Endothelial cell of umbilical vein (primary cell): ENCODE results near the gene USP2. TPM values are rescaled to one million over a fixed set of nuclear protein-coding genes. Genes with fewer than 3 reads are reported as not detected.

Experiments
- BruUV-seq: library from RNA; stranded (reverse); fragments of 400-500 nt; replicated peaks from 2 replicates; lab custom pipeline; 2021; lab: Mats Ljungman, UMichigan
- CTCF ChIA-PET: fragments of 300-600, 350-600 bp; sonication (Branson Sonifier 250); formaldehyde crosslinking; loops from one replicate; lab custom pipeline; 2021; ENCODE audit warnings: antibody characterized with exemption, inconsistent platforms; lab: Charles Lee
- POLR2A ChIA-PET: fragments of 300-600, 350-600 bp; sonication (Branson Sonifier 250); formaldehyde crosslinking; loops from one replicate; lab custom pipeline; 2021; ENCODE audit warnings: antibody characterized with exemption, inconsistent platforms; lab: Charles Lee
- DNase-seq: peaks from one replicate; pipeline ENCODE4 v3.0.0-alpha.2; 2011; ENCODE audit warnings: low read depth, low spot score
- FAIRE-seq: peaks from 2 replicates; lab custom pipeline; 2011; peaks lifted over from hg19 to GRCh38; lab: Jason Lieb, UNC
- H2AFZ ChIP-seq: 2 replicates; pipeline ENCODE4 v1.6.0; 2012; ENCODE audit warnings: low read depth, low read length, control low read depth, inconsistent platforms
- H3K27ac ChIP-seq: 2 replicates; pipeline ENCODE4 v1.5.1; 2011; ENCODE audit warnings: low read depth, mild to moderate bottlenecking, control low read depth, low read length, moderate library complexity; ENCODE audit not compliant: insufficient read depth
- H3K27me3 ChIP-seq, 2 experiments: 2 replicates each; pipeline versions ENCODE4 v1.6.0 to v1.6.1; 2011; ENCODE audit warnings: low read length in 2 of 2, mixed read lengths in 1 of 2; ENCODE audit not compliant: control insufficient read depth in 2 of 2, insufficient read depth in 2 of 2
- H3K36me3 ChIP-seq, 2 experiments: 2 replicates in 1 of 2; 3 replicates in 1 of 2; pipeline ENCODE4 v1.5.1; 2011; ENCODE audit warnings: low read length in 2 of 2, mild to moderate bottlenecking in 1 of 2, moderate library complexity in 1 of 2; ENCODE audit not compliant: control insufficient read depth in 2 of 2, insufficient read depth in 2 of 2; ENCODE audit errors: extremely low read depth in 1 of 2
- H3K4me1 ChIP-seq: 3 replicates; pipeline ENCODE4 v1.5.1; 2011; ENCODE audit warnings: mild to moderate bottlenecking, low read length; ENCODE audit not compliant: control insufficient read depth, insufficient read depth; ENCODE audit errors: extremely low read depth
- H3K4me2 ChIP-seq: 2 replicates; pipeline ENCODE4 v1.6.1; 2011; ENCODE audit warnings: low read length, control low read depth, mixed read lengths; ENCODE audit not compliant: insufficient read depth
- H3K4me3 ChIP-seq, 3 experiments: fragments of 200-600 bp in 1 of 3; sonication (generic), shearing (Covaris generic) in 1 of 3; replicated peaks in 1 of 3; 2 replicates each; pipeline ENCODE4 v1.5.1; 2011 to 2016; ENCODE audit warnings: control low read depth in 3 of 3, low read length in 3 of 3, mild to moderate bottlenecking in 2 of 3, inconsistent platforms in 1 of 3, low read depth in 1 of 3, moderate library complexity in 1 of 3; ENCODE audit not compliant: insufficient read depth in 1 of 3
- H3K79me2 ChIP-seq: 2 replicates; pipeline ENCODE4 v1.6.0; 2012; ENCODE audit warnings: low read length, inconsistent platforms; ENCODE audit not compliant: control insufficient read depth, insufficient read depth
- H3K9ac ChIP-seq: replicated peaks from 2 replicates; pipeline ENCODE3; 2011; ENCODE audit warnings: low read length, control low read depth; ENCODE audit not compliant: insufficient read depth; ENCODE audit errors: extremely low read depth
- H3K9me1 ChIP-seq: replicated peaks from 3 replicates; pipeline ENCODE4 v1.6.0; 2011; ENCODE audit warnings: mild to moderate bottlenecking, low read length; ENCODE audit not compliant: control insufficient read depth, insufficient read depth; ENCODE audit errors: extremely low read depth
- H3K9me3 ChIP-seq: replicated peaks from 2 replicates; pipeline ENCODE4 v1.5.1; 2012; ENCODE audit warnings: low read length, inconsistent platforms; ENCODE audit not compliant: control insufficient read depth, insufficient read depth
- H4K20me1 ChIP-seq: replicated peaks from 2 replicates; pipeline ENCODE3; 2011; ENCODE audit warnings: mild to moderate bottlenecking, low read length; ENCODE audit not compliant: control insufficient read depth, insufficient read depth; ENCODE audit errors: extremely low read depth
- EZH2 ChIP-seq: IDR thresholded peaks from 2 replicates; pipeline ENCODE4 v1.6.1; 2012; ENCODE audit warnings: borderline replicate concordance, low read depth, mild to moderate bottlenecking, moderate library complexity, low read length, inconsistent platforms; ENCODE audit not compliant: severe bottlenecking
- FOS ChIP-seq: IDR thresholded peaks from 2 replicates; pipeline ENCODE4 v1.6.1; 2011; ENCODE audit warnings: mild to moderate bottlenecking, low read length, moderate library complexity, borderline replicate concordance; ENCODE audit not compliant: insufficient read depth
- GATA2 ChIP-seq: IDR thresholded peaks from 2 replicates; pipeline ENCODE4 v1.7.0; 2011; ENCODE audit warnings: low read depth, mild to moderate bottlenecking, moderate library complexity, mixed read lengths, low read length; ENCODE audit not compliant: insufficient read length, insufficient read depth
- JUN ChIP-seq: IDR thresholded peaks from 2 replicates; pipeline ENCODE4 v1.6.1; 2011; ENCODE audit warnings: borderline replicate concordance, low read depth; ENCODE audit not compliant: insufficient read length, insufficient read depth
- MYC ChIP-seq: IDR thresholded peaks from one replicate; pipeline ENCODE4 v1.6.1; 2011; ENCODE audit warnings: mild to moderate bottlenecking, low read depth, low read length
- POLR2A ChIP-seq: IDR thresholded peaks from 2 replicates; pipeline ENCODE4 v1.6.1; 2012; ENCODE audit warnings: low read depth, mild to moderate bottlenecking, control low read depth, low read length
- POLR2AphosphoS5 ChIP-seq: IDR thresholded peaks from 2 replicates; pipeline ENCODE4 v1.6.1; 2012; ENCODE audit warnings: low read depth, mild to moderate bottlenecking, control low read depth, low read length, moderate library complexity; ENCODE audit not compliant: insufficient read depth
- dilution Hi-C: fragments of 300-500 bp; cut with MboI; formaldehyde crosslinking; loops from one replicate; pipeline ENCODE4 v1.15.0; 2019; ENCODE audit warnings: low sequenced_read_pairs; ENCODE audit not compliant: extremely low pct_ligation_motif_present
- intact Hi-C: fragments of 100-400 bp; cut with micrococcal nuclease; formaldehyde crosslinking; loops from one replicate; pipeline ENCODE4 v1.10.0; 2022
- polyA plus RNA-seq, 4 experiments: library from polyadenylated mRNA; depleted of rRNA in 3 of 4; stranded (reverse) in 3 of 4; unstranded in 1 of 4; fragments of >200 nt; gene quantifications; 2 replicates each; pipeline versions ENCODE4 v1.2.1 to v1.2.3, GENCODE V29; 2011 to 2012; ENCODE audit warnings: missing spikeins in 1 of 4
- total RNA-seq: library from RNA; stranded (reverse); gene quantifications from 2 replicates; pipeline ENCODE4 v1.2.3, GENCODE V29; 2021
- TF ChIP-seq, protein P1 (sequence below), 2 donors: IDR thresholded peaks; 1 replicate in 1 of 2; 2 replicates in 1 of 2; pipeline ENCODE4 v1.5.1; 2011; ENCODE audit warnings: low read length in 2 of 2, mild to moderate bottlenecking in 2 of 2, moderate library complexity in 2 of 2, control low read depth in 1 of 2, inconsistent platforms in 1 of 2, low read depth in 1 of 2; ENCODE audit not compliant: insufficient read depth in 1 of 2; ENCODE audit errors: extremely low read depth in 1 of 2
- TF ChIP-seq, protein P2 (sequence below): IDR thresholded peaks from 2 replicates; pipeline ENCODE4 v1.6.1; 2011; ENCODE audit not compliant: insufficient read depth, insufficient read length

The USP2 gene
- total and polyA plus RNA-seq, 2 donors (not counting 3 experiments of a cell fraction or from before 2014, with no cell fraction given) = 0.21 to 1.2 TPM

DNA sequence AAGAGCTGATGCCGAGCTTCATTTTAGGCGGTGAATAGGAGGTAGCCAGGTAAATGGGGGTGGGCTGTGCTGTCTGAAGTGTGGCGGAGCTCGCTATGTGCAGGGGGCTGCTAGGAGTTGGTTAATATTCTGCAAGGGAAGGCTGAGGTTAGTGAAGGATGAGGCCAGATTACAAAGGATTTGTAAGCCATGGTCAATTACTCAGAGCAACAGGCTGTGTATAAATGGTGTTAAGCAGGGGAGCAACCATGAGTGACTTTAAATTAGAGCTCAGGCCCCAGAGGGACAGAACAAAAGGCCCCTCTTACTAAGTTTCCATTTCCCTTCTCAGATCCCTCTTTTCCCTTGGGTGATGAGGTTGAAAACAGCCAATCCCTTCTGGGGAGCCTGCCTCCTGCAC lies 57.3 kb downstream of the USP2 start:
- no peaks in the 10 kb centered on the region for H4K20me1 ChIP-seq
- no TSS peak for BruUV-seq
- POLR2A ChIA-PET = no interaction called here
- no peak overlapping the region for H3K4me2 ChIP-seq
- no peak for TF ChIP-seq JUN
- TF ChIP-seq MYC = no peak
- no peak for TF ChIP-seq EZH2
- TF ChIP-seq, protein P1, sequence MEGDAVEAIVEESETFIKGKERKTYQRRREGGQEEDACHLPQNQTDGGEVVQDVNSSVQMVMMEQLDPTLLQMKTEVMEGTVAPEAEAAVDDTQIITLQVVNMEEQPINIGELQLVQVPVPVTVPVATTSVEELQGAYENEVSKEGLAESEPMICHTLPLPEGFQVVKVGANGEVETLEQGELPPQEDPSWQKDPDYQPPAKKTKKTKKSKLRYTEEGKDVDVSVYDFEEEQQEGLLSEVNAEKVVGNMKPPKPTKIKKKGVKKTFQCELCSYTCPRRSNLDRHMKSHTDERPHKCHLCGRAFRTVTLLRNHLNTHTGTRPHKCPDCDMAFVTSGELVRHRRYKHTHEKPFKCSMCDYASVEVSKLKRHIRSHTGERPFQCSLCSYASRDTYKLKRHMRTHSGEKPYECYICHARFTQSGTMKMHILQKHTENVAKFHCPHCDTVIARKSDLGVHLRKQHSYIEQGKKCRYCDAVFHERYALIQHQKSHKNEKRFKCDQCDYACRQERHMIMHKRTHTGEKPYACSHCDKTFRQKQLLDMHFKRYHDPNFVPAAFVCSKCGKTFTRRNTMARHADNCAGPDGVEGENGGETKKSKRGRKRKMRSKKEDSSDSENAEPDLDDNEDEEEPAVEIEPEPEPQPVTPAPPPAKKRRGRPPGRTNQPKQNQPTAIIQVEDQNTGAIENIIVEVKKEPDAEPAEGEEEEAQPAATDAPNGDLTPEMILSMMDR (IDR thresholded peaks at IDR 0.05; ENCODE audit: extremely low read depth in 1 of 2, insufficient read depth in 1 of 2, low read depth in 1 of 2, low read length in 2 of 2) = no peak
- no peak for TF ChIP-seq GATA2
- no peak for TF ChIP-seq POLR2AphosphoS5
- TF ChIP-seq, protein P2, sequence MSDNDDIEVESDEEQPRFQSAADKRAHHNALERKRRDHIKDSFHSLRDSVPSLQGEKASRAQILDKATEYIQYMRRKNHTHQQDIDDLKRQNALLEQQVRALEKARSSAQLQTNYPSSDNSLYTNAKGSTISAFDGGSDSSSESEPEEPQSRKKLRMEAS = no peak
- TF ChIP-seq FOS = no peak
- TF ChIP-seq POLR2A = no peak
- H3K79me2 ChIP-seq = no peaks in the 10 kb centered on the region
- H3K4me1 ChIP-seq = peaks cover 33% of the 10 kb centered on the region
- no peaks in the 10 kb centered on the region for H3K9me3 ChIP-seq
- dilution Hi-C loops = no loop called here
- H3K9me1 ChIP-seq = no peaks in the 10 kb centered on the region
- no peaks in the 10 kb centered on the region for H3K36me3 ChIP-seq
- CTCF ChIA-PET = interaction anchor here (0.6 to 15.9 kb wide), 18 partner anchors 9 to 259 kb away, joined by 3 to 301 read pairs (median 4); partner anchors contain the start of genes C1QTNF5, CBL, DPAGT1 and RNF26
- H3K9ac ChIP-seq = no peak overlapping the region
- no peak overlapping the region for H3K4me3 ChIP-seq
- DNase-seq (no peak), FAIRE-seq (no peak)
- intact Hi-C loops = no loop called here
- peaks cover 0 to 3% of the 10 kb centered on the region in 2 experiments for H3K27me3 ChIP-seq
- H3K27ac ChIP-seq = no peak overlapping the region
- no peak overlapping the region for H2AFZ ChIP-seq
